Spleen (tissue), 7 donors: ENCODE data around the gene EDN3.

Source experiments
- POLR2AphosphoS5 ChIP-seq, 3 donors: sonication (generic); formaldehyde crosslinking; IDR thresholded peaks; one replicate each; pipeline ENCODE4 v1.5.1; 2017; ENCODE audit warnings: antibody characterized with exemption in 3 of 3
- TF ChIP-seq, protein P1 (sequence below), 11 experiments: fragments of 200-600 bp in 7 of 11; fragments of 450-650 bp in 4 of 11; sonication (generic) in 4 of 11; IDR thresholded peaks in 8 of 11; conservative IDR thresholded peaks in 3 of 11; 1 replicate in 7 of 11; 2 replicates in 4 of 11; pipeline versions ENCODE4 v1.4.0 to v1.8.0; 2016 to 2021; ENCODE audit warnings: antibody characterized with exemption in 11 of 11, inconsistent platforms in 4 of 11, mild to moderate bottlenecking in 1 of 11
- donor health status: DM: no; HTN: no; CAD: no; lungs with moderate emphysema.
- donor health status: DM: no; HTN: no; CAD: no.
- donor health status: DM: no; HTN: no; CAD: no.

DNA sequence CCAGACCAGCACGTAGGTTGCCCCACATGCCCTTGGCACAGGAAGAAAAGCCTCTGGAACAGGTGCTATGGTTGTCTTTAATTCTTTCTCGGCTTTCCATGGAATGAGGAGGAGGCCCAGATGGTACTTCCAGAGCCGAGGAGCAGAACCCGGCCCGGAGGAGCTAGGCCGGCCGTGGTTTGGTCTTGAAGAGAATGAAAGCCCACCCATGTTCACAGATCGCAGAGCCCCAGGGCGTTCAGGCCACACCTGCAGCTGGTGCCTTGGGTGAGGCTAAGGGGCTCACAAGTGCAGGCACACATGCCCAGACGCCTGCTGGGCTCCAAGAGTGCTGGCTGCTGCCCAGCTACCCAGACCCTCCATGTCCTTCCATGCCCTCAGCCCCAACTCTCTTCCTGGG is 20.0 kb downstream of the EDN3 start:
- no peak for TF ChIP-seq POLR2AphosphoS5 (IDR thresholded peaks at IDR 0.05)
- TF ChIP-seq, protein P1, sequence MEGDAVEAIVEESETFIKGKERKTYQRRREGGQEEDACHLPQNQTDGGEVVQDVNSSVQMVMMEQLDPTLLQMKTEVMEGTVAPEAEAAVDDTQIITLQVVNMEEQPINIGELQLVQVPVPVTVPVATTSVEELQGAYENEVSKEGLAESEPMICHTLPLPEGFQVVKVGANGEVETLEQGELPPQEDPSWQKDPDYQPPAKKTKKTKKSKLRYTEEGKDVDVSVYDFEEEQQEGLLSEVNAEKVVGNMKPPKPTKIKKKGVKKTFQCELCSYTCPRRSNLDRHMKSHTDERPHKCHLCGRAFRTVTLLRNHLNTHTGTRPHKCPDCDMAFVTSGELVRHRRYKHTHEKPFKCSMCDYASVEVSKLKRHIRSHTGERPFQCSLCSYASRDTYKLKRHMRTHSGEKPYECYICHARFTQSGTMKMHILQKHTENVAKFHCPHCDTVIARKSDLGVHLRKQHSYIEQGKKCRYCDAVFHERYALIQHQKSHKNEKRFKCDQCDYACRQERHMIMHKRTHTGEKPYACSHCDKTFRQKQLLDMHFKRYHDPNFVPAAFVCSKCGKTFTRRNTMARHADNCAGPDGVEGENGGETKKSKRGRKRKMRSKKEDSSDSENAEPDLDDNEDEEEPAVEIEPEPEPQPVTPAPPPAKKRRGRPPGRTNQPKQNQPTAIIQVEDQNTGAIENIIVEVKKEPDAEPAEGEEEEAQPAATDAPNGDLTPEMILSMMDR (IDR thresholded peaks at IDR 0.05 in 8 of 11, conservative IDR thresholded peaks at IDR 0.05 in 3 of 11): no peak
